ENCODE measurements around the gene C2CD4B.

DNA sequence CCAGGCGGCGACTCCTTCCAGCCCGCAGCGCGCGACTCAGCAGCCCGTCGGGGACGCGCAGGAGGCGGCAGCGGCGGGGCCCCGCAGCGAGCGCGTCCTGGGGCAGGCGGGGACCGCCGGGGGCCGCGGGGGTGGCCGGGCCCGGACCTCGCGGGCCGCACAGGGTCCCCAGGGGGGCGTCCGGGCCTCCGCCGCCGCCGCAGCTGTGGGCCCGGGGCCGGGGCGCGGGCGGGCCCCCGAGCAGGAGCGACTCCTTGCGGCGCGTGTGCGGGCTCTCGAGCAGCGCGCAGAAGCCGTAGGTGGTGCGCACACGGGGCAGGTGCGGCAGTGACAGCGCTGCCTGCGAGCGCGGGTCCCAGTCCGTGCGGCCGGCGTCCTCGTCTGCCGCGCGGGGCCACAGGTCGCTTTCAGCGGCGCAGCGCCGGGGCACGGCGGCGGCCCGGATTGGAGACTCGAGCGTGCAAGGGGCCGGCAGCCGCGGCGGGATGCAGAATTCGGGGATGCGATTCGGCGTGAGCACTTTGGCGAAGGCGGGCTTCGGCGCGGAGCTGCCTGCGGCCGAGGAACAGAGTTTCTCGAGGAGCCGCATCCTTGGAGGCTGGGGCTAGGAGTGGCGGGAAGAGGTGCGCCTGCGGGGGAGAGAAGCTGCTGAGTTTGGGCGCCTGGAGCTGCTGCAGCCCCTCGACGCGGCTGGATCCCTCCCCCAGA lies 535 bp downstream of the C2CD4B start:
- TF ChIP-seq SMAD3 (CRISPR knock-in tag; IDR thresholded peaks at IDR 0.05; ENCODE audit: borderline replicate concordance) (no peak), KAT7 (CRISPR knock-in tag; IDR thresholded peaks at IDR 0.05; ENCODE audit: borderline replicate concordance) (no peak), FOXJ3 (CRISPR knock-in tag; IDR thresholded peaks at IDR 0.05; ENCODE audit: borderline replicate concordance) (no peak)
- TF ChIP-seq, protein P1, sequence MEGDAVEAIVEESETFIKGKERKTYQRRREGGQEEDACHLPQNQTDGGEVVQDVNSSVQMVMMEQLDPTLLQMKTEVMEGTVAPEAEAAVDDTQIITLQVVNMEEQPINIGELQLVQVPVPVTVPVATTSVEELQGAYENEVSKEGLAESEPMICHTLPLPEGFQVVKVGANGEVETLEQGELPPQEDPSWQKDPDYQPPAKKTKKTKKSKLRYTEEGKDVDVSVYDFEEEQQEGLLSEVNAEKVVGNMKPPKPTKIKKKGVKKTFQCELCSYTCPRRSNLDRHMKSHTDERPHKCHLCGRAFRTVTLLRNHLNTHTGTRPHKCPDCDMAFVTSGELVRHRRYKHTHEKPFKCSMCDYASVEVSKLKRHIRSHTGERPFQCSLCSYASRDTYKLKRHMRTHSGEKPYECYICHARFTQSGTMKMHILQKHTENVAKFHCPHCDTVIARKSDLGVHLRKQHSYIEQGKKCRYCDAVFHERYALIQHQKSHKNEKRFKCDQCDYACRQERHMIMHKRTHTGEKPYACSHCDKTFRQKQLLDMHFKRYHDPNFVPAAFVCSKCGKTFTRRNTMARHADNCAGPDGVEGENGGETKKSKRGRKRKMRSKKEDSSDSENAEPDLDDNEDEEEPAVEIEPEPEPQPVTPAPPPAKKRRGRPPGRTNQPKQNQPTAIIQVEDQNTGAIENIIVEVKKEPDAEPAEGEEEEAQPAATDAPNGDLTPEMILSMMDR (IDR thresholded peaks at IDR 0.05): no peak
- TF ChIP-seq, protein P2, sequence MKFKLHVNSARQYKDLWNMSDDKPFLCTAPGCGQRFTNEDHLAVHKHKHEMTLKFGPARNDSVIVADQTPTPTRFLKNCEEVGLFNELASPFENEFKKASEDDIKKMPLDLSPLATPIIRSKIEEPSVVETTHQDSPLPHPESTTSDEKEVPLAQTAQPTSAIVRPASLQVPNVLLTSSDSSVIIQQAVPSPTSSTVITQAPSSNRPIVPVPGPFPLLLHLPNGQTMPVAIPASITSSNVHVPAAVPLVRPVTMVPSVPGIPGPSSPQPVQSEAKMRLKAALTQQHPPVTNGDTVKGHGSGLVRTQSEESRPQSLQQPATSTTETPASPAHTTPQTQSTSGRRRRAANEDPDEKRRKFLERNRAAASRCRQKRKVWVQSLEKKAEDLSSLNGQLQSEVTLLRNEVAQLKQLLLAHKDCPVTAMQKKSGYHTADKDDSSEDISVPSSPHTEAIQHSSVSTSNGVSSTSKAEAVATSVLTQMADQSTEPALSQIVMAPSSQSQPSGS (CRISPR knock-in tag; IDR thresholded peaks at IDR 0.05; ENCODE audit: borderline replicate concordance, low read depth): no peak

Measured in WTC11 (cell line).